GM10266 (cell line): ENCODE measurements around the gene IRX4.
A peak's percentile ranks its signal among the peaks of the same experiment; 100 is the strongest.

Experiments used
- DNase-seq: peaks from one replicate; pipeline ENCODE4 v3.0.0; 2012; ENCODE audit errors: extremely low spot score
- CTCF ChIP-seq: IDR thresholded peaks from 2 replicates; pipeline ENCODE4 v1.5.1; 2012; ENCODE audit warnings: mild to moderate bottlenecking, low read depth; ENCODE audit not compliant: control insufficient read depth, insufficient read depth; ENCODE audit errors: missing control alignments

The IRX4 gene

GRCh38 chr5:1890296-1890695 lies 7.6 kb upstream of the IRX4 start:
- no peak for DNase-seq
- TF ChIP-seq CTCF: no peak

- TF ChIP-seq CTCF: no peak
- DNase-seq: no peak
Measured at GRCh38 chr5:1889321-1890065, 6.8 kb upstream of the IRX4 start.

DNA sequence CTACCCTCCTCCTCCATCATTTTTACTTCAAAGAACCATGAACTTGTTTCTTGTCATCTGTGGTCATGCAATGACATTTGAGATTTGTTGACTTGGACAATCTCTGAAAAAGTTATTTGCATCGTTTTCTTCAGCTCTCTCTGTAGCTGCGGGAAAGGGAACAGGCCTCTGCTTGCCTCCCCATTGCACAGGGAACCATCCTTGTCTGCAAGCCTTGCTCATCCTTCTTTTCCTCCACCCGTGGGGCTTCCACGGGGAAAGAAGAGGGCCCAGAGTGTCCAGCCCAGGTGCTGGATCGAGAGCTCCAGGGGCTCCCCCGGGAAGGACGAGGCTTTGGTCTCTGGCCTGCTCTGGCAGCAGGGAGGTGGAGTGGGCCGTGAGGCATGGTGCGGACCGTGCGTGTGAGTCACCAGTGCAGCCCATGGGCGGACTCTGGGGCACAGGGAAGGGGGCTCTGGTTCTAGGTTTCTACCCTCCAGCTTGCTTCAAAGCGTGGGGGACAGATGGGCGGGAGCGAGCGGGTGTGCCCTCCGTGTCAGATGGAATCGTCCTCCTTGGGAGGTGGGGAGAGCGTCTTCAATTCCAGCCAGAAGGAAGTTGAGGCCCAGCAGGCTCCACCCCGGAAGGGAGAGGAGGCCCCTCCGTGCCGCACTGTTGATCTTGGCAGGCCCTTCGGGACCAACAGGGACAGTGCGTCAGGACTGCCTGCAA lies 6.0 kb upstream of the IRX4 start:
- no peak for TF ChIP-seq CTCF
- no peak for DNase-seq

GRCh38 chr5:1887588-1888360 lies 5.0 kb upstream of the IRX4 start:
- no peak for DNase-seq
- no peak for TF ChIP-seq CTCF

DNA sequence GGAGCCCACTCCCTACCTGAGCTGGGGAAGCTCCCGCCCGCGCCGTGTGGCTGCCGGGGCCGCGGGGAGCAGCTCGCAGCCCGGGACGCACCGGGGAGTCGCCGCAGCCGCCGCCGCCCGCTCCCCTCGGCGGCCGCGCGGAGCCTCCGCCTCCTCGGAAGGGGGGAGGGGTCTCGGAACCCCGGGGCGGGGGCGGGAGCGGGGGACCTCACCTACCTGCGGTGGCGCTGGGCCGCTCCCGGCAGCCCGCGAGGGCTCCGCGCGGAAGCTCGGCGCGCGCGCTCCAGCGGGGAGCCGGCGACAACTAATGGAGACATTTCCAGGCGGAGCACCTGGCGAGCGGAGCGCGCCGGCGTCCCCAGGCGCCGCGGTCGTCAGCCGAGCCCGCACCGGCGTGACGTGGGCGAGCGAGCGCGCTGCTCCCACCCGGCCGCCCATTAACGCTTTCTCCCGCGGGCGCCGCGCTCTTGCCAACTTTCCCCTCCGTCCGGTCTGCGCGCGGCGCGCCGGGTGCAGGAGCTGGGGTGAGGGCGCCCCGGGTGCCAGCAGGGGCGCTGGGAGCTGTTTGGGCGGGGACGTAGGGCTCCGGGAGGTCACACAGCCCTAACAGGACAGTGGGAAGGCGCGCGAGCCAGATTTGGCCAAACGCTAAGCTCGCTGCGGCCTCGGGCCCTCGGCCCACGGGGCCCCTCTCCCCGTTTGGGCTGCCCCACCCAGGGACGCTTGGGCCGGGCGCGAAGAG lies 4.3 kb upstream of the IRX4 start:
- no peak for TF ChIP-seq CTCF
- peak; percentile 49 for DNase-seq

DNA sequence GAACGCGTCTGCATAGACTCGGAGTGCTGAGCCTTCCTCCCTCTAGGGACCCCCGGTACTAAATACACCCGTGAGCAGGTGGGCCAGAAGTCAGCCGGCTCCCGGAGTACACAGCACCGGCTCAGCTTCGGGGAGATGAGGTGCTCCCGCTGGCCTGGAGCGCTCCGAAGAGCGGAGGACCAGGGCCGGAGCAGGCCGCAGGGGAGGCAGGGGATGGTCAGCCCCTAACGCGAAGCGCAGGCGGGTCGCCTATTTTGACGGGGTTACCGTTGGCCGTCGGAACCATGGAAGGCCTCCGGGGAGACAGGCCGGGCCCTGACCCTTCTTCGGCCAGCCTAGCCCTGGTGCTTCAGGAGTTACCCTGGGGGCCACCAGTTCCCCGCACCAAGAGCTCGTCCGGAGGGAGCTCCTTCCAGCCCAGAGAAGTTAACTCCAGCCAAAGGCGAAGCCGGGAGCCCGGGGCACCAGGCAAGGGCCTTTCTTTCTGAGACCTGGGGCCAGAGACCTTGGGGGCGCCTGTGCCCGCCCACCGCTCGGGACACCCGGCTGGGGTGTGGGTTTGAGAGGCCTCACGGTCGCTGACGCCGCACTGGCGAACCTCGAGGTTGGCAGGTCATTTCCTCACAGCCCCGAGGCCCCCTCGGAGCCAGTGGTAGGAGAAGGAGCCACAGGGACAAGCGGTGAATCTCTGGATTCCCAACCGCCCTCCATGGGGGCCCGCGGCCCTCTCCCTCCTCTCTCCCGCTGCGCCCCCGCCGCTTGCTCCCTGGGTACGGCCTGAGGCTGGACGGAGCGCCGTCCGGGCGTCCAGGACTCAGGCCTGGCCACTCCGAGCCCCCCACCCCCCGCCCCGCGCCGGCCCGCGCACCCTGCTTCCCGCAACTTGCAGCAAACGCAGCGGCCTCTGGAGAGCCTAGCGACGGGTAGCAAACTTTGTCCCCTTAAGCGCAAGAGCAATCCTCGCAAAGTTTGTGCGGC lies 3.4 kb upstream of the IRX4 start:
- peak; percentile 41 for DNase-seq
- no peak for TF ChIP-seq CTCF
